Large intestine (tissue), 12 donors: ENCODE measurements around the gene BABAM1. TPM values are rescaled to one million over a fixed set of nuclear protein-coding genes. Genes with fewer than 3 reads are reported as not detected.

Experiments used
- DNase-seq, 2 donors: peaks; one replicate each; pipeline versions ENCODE4 v3.0.0 to v3.0.0-alpha.2; 2013
- H3K27ac ChIP-seq: one replicate; pipeline ENCODE4 v1.5.1; 2013; ENCODE audit warnings: low read length
- H3K27me3 ChIP-seq: 2 replicates; pipeline ENCODE4 v1.6.1; 2013; ENCODE audit warnings: low read length; ENCODE audit not compliant: control insufficient read depth, insufficient read depth
- H3K36me3 ChIP-seq: 2 replicates; pipeline ENCODE4 v1.6.1; 2013; ENCODE audit warnings: low read length; ENCODE audit not compliant: control insufficient read depth, insufficient read depth
- H3K4me1 ChIP-seq: one replicate; pipeline ENCODE4 v1.6.1; 2013; ENCODE audit warnings: low read length; ENCODE audit not compliant: control insufficient read depth, insufficient read depth
- H3K4me3 ChIP-seq: one replicate; pipeline ENCODE4 v1.5.1; 2013; ENCODE audit warnings: low read length
- H3K9me3 ChIP-seq: one replicate; pipeline ENCODE4 v1.6.1; 2013; ENCODE audit warnings: mild to moderate bottlenecking, low read depth, low read length, moderate library complexity; ENCODE audit not compliant: control insufficient read depth
- WGBS: methylation state at CpG from one replicate; pipeline ENCODE4 v1.1.5; 2013; ENCODE audit warnings: low lambda C conversion rate; ENCODE audit not compliant: insufficient coverage; 5-methylcytosine and 5-hydroxymethylcytosine counted together
- long read RNA-seq, 11 donors: transcript quantifications; one replicate each; lab custom pipeline, GENCODE V29; 2026
- polyA plus RNA-seq: library from polyadenylated mRNA; unstranded; fragments of 120-200 nt; gene quantifications from one replicate; pipeline ENCODE4 v1.2.1, GENCODE V29; 2013

BABAM1 gene
- polyA plus RNA-seq = 70.7 TPM
- long read RNA-seq, donor 1, transcript BABAM1-208 (9 exons, 1,470 nt) = major isoform, 6 of 13 reads
- long read RNA-seq, donor 1, partial matches to known transcripts = 0 of 13 reads
- long read RNA-seq, donor 1, other reads (novel, unspliced or antisense) = 0 of 13 reads
- long read RNA-seq, donor 2, transcript BABAM1-208 (9 exons, 1,470 nt) = major isoform, 21 of 35 reads
- long read RNA-seq, donor 2, transcript BABAM1-201 (9 exons, 1,472 nt) = minor isoform, 6 of 35 reads
- long read RNA-seq, donor 2, partial matches to known transcripts = 6 of 35 reads
- long read RNA-seq, donor 2, other reads (novel, unspliced or antisense) = 0 of 35 reads
- long read RNA-seq, donor 3 = 0 reads
- long read RNA-seq, donor 4, partial matches to known transcripts = 0 of 2 reads
- long read RNA-seq, donor 4, other reads (novel, unspliced or antisense) = 0 of 2 reads
- long read RNA-seq, donor 5, transcript BABAM1-208 (9 exons, 1,470 nt) = major isoform, 11 of 14 reads
- long read RNA-seq, donor 5, partial matches to known transcripts = 0 of 14 reads
- long read RNA-seq, donor 5, other reads (novel, unspliced or antisense) = 0 of 14 reads
- long read RNA-seq, donor 6, transcript BABAM1-208 (9 exons, 1,470 nt) = major isoform, 18 of 28 reads
- long read RNA-seq, donor 6, partial matches to known transcripts = 0 of 28 reads
- long read RNA-seq, donor 6, other reads (novel, unspliced or antisense) = 0 of 28 reads
- long read RNA-seq, donor 7, transcript BABAM1-208 (9 exons, 1,470 nt) = major isoform, 10 of 13 reads
- long read RNA-seq, donor 7, partial matches to known transcripts = 0 of 13 reads
- long read RNA-seq, donor 7, other reads (novel, unspliced or antisense) = 0 of 13 reads
- long read RNA-seq, donor 8, transcript BABAM1-208 (9 exons, 1,470 nt) = major isoform, 26 of 55 reads
- long read RNA-seq, donor 8, partial matches to known transcripts = 22 of 55 reads
- long read RNA-seq, donor 8, other reads (novel, unspliced or antisense) = 0 of 55 reads
- long read RNA-seq, donor 9, transcript BABAM1-208 (9 exons, 1,470 nt) = major isoform, 13 of 19 reads
- long read RNA-seq, donor 9, partial matches to known transcripts = 0 of 19 reads
- long read RNA-seq, donor 9, other reads (novel, unspliced or antisense) = 0 of 19 reads
- long read RNA-seq, donor 10, transcript BABAM1-208 (9 exons, 1,470 nt) = major isoform, 24 of 35 reads
- long read RNA-seq, donor 10, transcript BABAM1-201 (9 exons, 1,472 nt) = minor isoform, 7 of 35 reads
- long read RNA-seq, donor 10, partial matches to known transcripts = 0 of 35 reads
- long read RNA-seq, donor 10, other reads (novel, unspliced or antisense) = 0 of 35 reads
- long read RNA-seq, donor 11, transcript BABAM1-208 (9 exons, 1,470 nt) = major isoform, 16 of 24 reads
- long read RNA-seq, donor 11, transcript BABAM1-201 (9 exons, 1,472 nt) = minor isoform, 5 of 24 reads
- long read RNA-seq, donor 11, partial matches to known transcripts = 0 of 24 reads
- long read RNA-seq, donor 11, other reads (novel, unspliced or antisense) = 0 of 24 reads

- WGBS = 0% methylated on average over 2 of the region's 27 CpGs
- Histone ChIP-seq H3K4me1 (peaks cover 6% of the 10 kb centered on the region), H3K36me3 (peaks cover 16% of the 10 kb centered on the region), H3K9me3 (no peaks in the 10 kb centered on the region), H3K27me3 (no peaks in the 10 kb centered on the region), H3K27ac (peak within 1 kb of the TSS; percentile 35), H3K4me3 (peak within 1 kb of the TSS; percentile 78)
- DNase-seq = peak; percentile 97 to 98
Measured at GRCh38 chr19:17266975-17267788, at the start of gene BABAM1. Gene BABAM1 (plus strand): TSS chr19:17267443. CDS start chr19:17268807, 1,364 bp downstream.

- Histone ChIP-seq H3K36me3 (peaks cover 16% of the 10 kb centered on the region), H3K27me3 (no peaks in the 10 kb centered on the region), H3K9me3 (no peaks in the 10 kb centered on the region), H3K4me3 (no peak overlapping the region), H3K4me1 (peaks cover 14% of the 10 kb centered on the region), H3K27ac (no peak overlapping the region)
- no CpG with 5 or more reads among the region's 8 CpGs for WGBS
- DNase-seq = no peak
Measured at GRCh38 chr19:17219286-17219685, 48.0 kb upstream of the BABAM1 start.

GRCh38 chr19:17220207-17220758 lies 47.0 kb upstream of the BABAM1 start:
- Histone ChIP-seq H3K4me3 (no peak overlapping the region), H3K27ac (no peak overlapping the region), H3K27me3 (no peaks in the 10 kb centered on the region), H3K4me1 (peaks cover 8% of the 10 kb centered on the region), H3K9me3 (no peaks in the 10 kb centered on the region), H3K36me3 (peaks cover 16% of the 10 kb centered on the region)
- WGBS = no CpG with 5 or more reads among the region's 14 CpGs
- peak in 1 of 2 donors; percentile 72 for DNase-seq

- DNase-seq = no peak
- Histone ChIP-seq H3K4me3 (no peak overlapping the region), H3K4me1 (peaks cover 6% of the 10 kb centered on the region), H3K36me3 (peaks cover 12% of the 10 kb centered on the region), H3K27ac (no peak overlapping the region), H3K27me3 (no peaks in the 10 kb centered on the region), H3K9me3 (no peaks in the 10 kb centered on the region)
- WGBS = no CpG with 5 or more reads among the region's 10 CpGs
Measured at GRCh38 chr19:17225053-17225452, 42.2 kb upstream of the BABAM1 start.

- DNase-seq = peak; percentile 98 to 99
- Histone ChIP-seq H3K9me3 (no peaks in the 10 kb centered on the region), H3K4me1 (peaks cover 6% of the 10 kb centered on the region)
Measured at GRCh38 chr19:17226002-17226933, 41.0 kb upstream of the BABAM1 start, which contains the start of gene OCEL1. Gene OCEL1 (plus strand): TSS chr19:17226226. CDS start chr19:17226248, 22 bp downstream.

GRCh38 chr19:17227798-17228367 lies 39.4 kb upstream of the BABAM1 start:
- H3K27ac ChIP-seq = no peak overlapping the region
- WGBS = no CpG with 5 or more reads among the region's 13 CpGs

More at GRCh38 chr19:17226002-17226933, 41.0 kb upstream of the BABAM1 start, which contains the start of gene OCEL1:
- Histone ChIP-seq H3K27ac (peak within 1 kb of the TSS; percentile 99), H3K27me3 (no peaks in the 10 kb centered on the region), H3K36me3 (peaks cover 24% of the 10 kb centered on the region), H3K4me3 (peak within 1 kb of the TSS; percentile 81)
- no CpG with 5 or more reads among the region's 90 CpGs for WGBS

GRCh38 chr19:17229890-17230289 lies 37.4 kb upstream of the BABAM1 start:
- H3K27me3 ChIP-seq = no peaks in the 10 kb centered on the region
- no peak overlapping the region for H3K27ac ChIP-seq
- H3K9me3 ChIP-seq = no peaks in the 10 kb centered on the region
- peaks cover 10% of the 10 kb centered on the region for H3K4me1 ChIP-seq
- no CpG with 5 or more reads among the region's 3 CpGs for WGBS
- H3K36me3 ChIP-seq = peaks cover 55% of the 10 kb centered on the region
- no peak for DNase-seq
- no peak overlapping the region for H3K4me3 ChIP-seq

More at GRCh38 chr19:17227798-17228367, 39.4 kb upstream of the BABAM1 start:
- Histone ChIP-seq H3K4me3 (no peak overlapping the region), H3K27me3 (no peaks in the 10 kb centered on the region), H3K9me3 (no peaks in the 10 kb centered on the region), H3K36me3 (peaks cover 40% of the 10 kb centered on the region), H3K4me1 (peaks cover 6% of the 10 kb centered on the region)
- no peak for DNase-seq

- Histone ChIP-seq H3K4me1 (peaks cover 20% of the 10 kb centered on the region), H3K9me3 (no peaks in the 10 kb centered on the region), H3K27ac (no peak overlapping the region), H3K36me3 (peaks cover 63% of the 10 kb centered on the region), H3K4me3 (no peak overlapping the region), H3K27me3 (no peaks in the 10 kb centered on the region)
- no peak for DNase-seq
- WGBS = no CpG with 5 or more reads among the region's 25 CpGs
Measured at GRCh38 chr19:17232258-17232657, 35.0 kb upstream of the BABAM1 start.
